ENCODE data around the gene CCIN.

Gene CCIN

DNA sequence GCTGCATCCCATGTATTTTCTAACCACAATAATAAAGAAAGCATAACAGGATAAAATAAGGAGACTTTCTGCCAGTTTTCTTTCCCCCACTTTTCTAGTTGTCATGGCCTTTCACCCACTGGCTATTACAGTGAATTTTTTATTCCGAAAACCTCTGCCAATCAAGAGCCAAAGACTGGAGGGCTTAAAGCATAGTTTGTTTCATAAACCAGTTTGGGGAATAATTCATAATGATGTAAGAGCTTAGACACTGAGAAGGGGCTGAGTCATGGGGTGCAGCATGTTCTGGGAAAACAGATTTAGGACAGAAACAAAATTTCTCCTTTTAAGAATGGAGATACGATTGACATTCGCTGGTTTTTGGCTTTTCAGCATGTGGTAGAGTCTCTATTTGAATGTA lies 37.1 kb upstream of the CCIN start:
- Histone ChIP-seq H3K27ac (replicated peaks) (no peak overlapping the region), H3K27me3 (ENCODE audit: insufficient read depth, poor library complexity, severe bottlenecking) (no peaks in the 10 kb centered on the region), H3K4me3 (replicated peaks; ENCODE audit: insufficient read depth, low read length) (no peak overlapping the region)
- DNase-seq (ENCODE audit: low read depth in 1 of 2, low spot score in 1 of 2), result no peak
- TF ChIP-seq GABPA (IDR thresholded peaks at IDR 0.05; ENCODE audit: low read depth) (no peak), POLR2AphosphoS5 (IDR thresholded peaks at IDR 0.05; ENCODE audit: low read depth) (no peak), REST (IDR thresholded peaks at IDR 0.05; ENCODE audit: insufficient replicate concordance, low read depth) (no peak), SPI1 (IDR thresholded peaks at IDR 0.05; ENCODE audit: borderline replicate concordance, low read depth) (no peak)
- TF ChIP-seq, protein P1, sequence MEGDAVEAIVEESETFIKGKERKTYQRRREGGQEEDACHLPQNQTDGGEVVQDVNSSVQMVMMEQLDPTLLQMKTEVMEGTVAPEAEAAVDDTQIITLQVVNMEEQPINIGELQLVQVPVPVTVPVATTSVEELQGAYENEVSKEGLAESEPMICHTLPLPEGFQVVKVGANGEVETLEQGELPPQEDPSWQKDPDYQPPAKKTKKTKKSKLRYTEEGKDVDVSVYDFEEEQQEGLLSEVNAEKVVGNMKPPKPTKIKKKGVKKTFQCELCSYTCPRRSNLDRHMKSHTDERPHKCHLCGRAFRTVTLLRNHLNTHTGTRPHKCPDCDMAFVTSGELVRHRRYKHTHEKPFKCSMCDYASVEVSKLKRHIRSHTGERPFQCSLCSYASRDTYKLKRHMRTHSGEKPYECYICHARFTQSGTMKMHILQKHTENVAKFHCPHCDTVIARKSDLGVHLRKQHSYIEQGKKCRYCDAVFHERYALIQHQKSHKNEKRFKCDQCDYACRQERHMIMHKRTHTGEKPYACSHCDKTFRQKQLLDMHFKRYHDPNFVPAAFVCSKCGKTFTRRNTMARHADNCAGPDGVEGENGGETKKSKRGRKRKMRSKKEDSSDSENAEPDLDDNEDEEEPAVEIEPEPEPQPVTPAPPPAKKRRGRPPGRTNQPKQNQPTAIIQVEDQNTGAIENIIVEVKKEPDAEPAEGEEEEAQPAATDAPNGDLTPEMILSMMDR (IDR thresholded peaks at IDR 0.05; ENCODE audit: insufficient read depth, low read length), result no peak

DNA sequence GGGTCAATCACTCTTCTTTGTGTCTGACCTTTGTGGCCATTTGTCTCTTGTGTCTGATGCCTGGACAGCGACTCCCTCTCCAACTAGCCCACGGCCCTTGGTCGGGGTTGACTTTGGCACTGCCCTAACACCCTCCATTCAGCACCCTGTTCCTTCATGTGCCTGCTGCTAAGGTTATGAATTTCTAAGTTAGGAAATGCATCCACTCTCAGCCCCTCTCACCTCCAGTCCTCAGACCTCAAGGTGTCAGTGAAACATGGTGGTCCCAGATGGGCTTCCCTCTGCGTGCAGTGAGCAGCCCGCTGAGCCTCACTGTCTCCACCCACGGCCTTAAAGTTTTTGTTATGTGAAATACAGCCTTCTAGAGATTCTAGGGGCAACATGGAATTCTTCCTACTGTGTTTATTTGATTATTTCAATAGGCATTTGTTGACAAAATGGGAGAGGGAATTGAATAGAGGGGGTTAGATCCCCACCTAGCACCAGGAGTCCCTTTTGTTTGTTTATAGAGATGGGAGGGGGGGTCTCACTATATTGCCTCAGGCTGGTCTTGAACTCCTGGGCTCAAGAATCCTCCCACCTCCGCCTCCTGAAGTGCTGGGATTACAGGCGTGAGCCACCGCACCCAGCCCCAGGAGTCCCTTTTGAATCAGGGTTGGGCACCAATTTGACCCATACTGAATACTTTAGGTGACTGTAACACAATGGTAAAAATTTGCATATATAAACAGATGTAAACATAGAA lies 34.3 kb upstream of the CCIN start:
- Histone ChIP-seq H3K27me3 (ENCODE audit: insufficient read depth, poor library complexity, severe bottlenecking) (no peaks in the 10 kb centered on the region), H3K27ac (replicated peaks) (no peak overlapping the region), H3K4me3 (replicated peaks; ENCODE audit: insufficient read depth, low read length) (no peak overlapping the region)
- no peak for DNase-seq (ENCODE audit: low read depth in 1 of 2, low spot score in 1 of 2)
- no peak for TF ChIP-seq POLR2AphosphoS5 (IDR thresholded peaks at IDR 0.05; ENCODE audit: low read depth)
- no peak for TF ChIP-seq GABPA (IDR thresholded peaks at IDR 0.05; ENCODE audit: low read depth)
- TF ChIP-seq, protein P1 (IDR thresholded peaks at IDR 0.05; ENCODE audit: insufficient read depth, low read length), result no peak
- TF ChIP-seq SPI1 (IDR thresholded peaks at IDR 0.05; ENCODE audit: borderline replicate concordance, low read depth), result no peak
- no peak for TF ChIP-seq REST (IDR thresholded peaks at IDR 0.05; ENCODE audit: insufficient replicate concordance, low read depth)

DNA sequence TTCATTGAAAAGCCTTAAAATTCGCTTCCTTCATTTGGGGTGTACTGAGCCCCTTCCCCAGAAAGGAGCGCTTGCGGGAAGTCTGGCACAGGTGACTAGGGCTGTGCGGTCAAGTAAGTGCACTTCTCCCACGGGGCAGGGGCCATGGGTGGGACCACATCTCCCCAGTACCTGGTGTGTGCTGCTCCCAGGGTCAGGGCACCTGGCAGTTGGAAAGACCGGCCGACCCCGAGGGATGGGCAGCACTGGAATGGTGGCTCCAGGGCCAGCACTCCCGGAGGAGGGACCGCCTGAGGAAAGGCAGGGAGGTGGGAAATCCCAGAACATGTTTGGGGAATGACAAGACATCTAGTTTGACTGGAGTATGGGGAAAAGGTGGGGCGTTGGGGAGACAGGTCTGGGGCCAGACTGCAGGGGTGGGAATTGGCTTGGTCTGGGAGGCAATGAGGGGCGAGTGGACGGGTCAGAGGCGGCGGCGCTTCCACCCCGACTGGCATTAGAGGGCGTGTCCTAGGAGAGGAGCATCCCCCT lies 33.4 kb upstream of the CCIN start:
- no peak for TF ChIP-seq GABPA (IDR thresholded peaks at IDR 0.05; ENCODE audit: low read depth)
- TF ChIP-seq REST (IDR thresholded peaks at IDR 0.05; ENCODE audit: insufficient replicate concordance, low read depth), result no peak
- TF ChIP-seq SPI1 (IDR thresholded peaks at IDR 0.05; ENCODE audit: borderline replicate concordance, low read depth), result no peak
- TF ChIP-seq, protein P1 (IDR thresholded peaks at IDR 0.05; ENCODE audit: insufficient read depth, low read length), result no peak
- no peaks in the 10 kb centered on the region for H3K27me3 ChIP-seq (ENCODE audit: insufficient read depth, poor library complexity, severe bottlenecking)
- no peak for DNase-seq (ENCODE audit: low read depth in 1 of 2, low spot score in 1 of 2)
- peak overlapping the region; percentile 58 for H3K4me3 ChIP-seq (replicated peaks; ENCODE audit: insufficient read depth, low read length)
- H3K27ac ChIP-seq (replicated peaks), result no peak overlapping the region

Data from HL-60 (cell line).